ENCODE measurements around the gene CCL27.

CCL27 gene, protein sequence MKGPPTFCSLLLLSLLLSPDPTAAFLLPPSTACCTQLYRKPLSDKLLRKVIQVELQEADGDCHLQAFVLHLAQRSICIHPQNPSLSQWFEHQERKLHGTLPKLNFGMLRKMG

DNA sequence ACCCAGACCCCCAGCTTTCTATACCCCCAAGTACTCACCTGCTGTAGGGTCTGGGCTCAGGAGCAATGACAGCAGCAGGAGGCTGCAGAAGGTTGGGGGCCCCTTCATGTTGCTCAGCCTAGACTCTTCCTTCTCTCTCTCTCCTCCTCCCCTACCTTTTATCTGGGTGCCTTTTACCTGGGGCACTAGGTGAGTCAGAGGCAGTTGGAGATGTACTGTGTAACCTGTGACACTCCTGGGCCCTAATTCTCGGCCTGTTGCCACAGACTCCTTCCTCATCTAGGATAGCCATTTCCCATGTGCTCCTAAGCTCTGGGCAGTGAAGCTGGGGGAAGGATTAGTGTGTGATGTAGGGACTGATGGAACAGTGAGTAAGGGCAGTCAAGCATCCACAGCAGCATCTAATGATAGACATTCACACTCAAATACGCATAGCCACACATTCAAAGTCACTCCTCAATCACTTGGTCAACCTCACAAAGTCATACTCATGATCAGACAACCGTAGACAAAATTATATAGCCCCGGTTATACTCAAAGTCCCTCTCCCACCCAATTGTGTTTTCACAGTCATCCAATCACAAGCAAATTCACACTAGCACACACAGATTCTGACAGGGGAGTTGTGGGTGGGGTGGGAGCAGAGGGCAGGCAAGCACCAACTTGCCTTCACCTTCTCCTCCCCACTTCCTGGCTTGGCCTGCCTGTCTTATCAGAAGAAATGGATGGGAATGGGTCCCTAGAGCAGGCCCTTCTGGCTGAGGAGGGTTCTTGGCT lies at the start of gene CCL27:
Gene CCL27 (minus strand): TSS at position 132 of the 777 bp plus-strand sequence. CDS start 24 bp downstream, at position 108.
- DNase-seq: no peak

DNA sequence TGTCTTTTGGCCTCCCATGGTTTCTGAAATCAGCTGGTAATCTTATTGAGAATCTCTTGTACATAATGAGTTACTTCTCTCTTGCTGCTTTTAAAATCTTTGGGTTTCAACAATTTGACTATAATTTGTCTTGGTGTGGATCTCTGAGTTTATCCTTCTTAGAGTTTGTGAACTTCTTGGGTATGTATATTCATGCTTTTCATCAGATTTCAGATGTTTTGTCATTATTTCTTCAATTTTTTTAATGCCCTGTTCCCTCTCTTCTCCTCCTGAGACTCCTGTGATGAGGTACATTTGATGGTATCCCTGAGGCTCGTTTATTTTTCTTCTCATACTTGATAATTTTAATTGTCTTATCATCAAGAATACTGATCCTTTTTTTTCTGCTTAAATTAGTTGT lies 49.7 kb upstream of the CCL27 start:
- no peak for DNase-seq

DNA sequence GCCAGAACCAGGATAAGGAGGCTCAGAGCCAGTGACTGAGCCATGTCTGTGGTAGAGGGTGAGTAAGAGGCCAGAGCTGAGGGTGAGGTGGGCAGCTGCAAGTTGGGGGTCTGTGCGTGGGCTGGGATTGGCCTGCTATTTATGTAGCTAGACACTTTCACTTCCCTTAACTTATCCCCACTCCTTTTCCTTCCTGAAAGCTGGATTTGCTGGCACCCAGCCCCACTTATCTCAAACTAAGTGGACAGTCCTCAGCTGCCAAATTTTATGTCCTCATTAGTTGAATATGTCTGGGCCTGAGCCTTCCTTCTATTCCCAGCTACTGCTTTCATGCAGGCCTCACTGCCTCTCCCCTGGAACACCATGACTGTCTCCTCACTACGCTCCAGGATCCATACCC lies 47.6 kb upstream of the CCL27 start, which contains the start of gene CCL21:
Gene CCL21 (minus strand): TSS at position 114 of the 400 bp plus-strand sequence. CDS start 70 bp downstream, at position 44.
- no peak for DNase-seq

DNA sequence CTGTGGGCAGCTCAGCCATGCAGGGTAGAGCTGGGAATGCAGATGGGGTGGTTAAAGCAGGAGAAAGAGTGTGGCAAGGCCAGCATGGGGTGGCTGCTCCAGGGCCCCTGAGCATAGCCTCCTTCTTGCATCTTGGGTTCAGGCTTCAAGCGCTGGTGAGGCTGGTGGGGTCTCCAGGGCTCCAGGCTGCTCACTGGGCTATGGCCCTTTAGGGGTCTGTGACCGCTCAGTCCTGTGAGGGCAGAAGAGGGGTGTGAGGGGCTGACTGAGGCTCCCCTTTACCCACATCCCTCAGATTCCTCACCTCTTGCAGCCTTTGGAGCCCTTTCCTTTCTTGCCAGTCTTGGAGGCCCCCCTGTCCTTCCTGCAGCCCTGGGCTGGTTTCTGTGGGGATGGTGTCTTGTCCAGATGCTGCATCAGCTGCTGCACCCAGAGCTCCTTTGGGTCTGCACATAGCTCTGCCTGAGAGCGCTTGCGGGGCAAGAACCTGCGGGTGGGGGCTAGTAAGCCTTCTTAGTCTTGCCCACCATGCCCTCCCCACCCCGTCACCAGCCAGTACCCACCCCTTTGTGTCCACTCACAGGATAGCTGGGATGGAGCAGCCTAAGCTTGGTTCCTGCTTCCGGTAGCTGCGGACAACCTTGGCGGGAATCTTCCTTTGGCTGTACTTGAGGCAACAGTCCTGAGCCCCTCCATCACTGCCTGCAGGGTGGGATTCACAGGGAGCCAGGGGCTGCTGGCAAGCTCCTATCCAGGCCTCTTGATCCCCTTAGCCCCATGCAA lies 46.9 kb upstream of the CCL27 start:
- DNase-seq: no peak

DNA sequence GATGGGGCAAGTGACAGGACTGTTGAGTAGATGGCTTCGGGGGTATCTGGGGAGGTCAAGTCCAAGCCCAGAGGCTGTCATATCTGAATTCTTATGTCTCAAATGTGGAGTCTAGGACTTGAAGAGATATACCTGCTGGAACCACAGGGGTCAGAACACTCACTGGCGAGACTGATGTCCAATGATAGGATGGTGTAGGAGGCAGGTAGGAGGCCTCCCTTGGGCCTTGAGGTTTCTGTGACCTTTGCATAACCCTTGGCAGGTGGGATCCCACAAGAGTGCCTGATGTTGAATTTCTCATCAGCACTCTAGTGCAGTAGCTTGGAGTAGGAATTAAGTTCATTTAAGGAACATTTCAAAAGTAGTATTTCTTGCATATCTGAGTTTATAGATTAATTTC lies 44.7 kb upstream of the CCL27 start:
- no peak for DNase-seq

DNA sequence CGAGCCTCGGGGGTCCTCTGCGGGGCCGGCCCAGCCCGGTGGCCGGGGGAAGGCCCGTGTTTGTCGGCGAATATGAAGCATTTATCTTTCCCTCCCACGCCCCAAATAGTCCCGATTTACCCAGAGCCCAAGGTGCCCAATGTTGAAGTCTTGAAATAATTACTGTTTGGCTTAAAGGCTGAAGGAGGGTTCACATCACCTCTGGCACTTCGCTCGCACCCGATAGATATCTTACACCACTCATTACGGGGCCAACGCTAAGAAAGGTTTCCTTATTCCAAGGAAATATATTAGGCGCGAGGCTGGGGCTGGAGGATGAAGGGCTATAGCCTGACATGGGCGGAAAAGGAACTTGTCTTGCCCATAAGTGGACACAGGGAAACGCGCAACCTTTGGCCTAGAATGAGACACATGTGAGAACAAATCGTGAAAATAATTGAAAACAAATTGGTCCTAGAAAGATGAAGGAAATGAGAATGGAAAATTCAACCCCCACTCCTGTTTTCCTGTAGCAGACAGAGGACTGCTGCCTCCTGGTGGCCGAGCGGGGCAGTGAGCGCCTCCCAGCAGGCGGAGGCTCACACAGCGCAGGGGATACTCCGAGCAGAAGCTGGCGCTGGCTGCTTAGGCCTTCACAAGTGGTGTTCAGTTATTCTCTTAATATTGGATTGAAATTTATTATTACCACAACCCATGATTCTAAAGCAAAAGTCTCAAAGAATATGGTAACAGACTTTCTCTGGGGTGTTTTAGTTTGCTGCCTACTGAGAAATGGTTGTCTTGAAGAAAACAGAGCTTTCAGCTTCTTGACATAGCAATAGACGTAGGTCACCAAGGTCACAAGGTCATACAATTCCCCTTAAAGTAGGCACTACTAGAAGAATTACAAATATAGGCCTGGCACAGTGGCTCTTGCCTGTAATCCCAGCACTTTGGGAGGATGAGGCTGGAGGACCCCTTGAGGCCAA lies 39.6 kb upstream of the CCL27 start:
- peak; percentile 86 for DNase-seq

DNA sequence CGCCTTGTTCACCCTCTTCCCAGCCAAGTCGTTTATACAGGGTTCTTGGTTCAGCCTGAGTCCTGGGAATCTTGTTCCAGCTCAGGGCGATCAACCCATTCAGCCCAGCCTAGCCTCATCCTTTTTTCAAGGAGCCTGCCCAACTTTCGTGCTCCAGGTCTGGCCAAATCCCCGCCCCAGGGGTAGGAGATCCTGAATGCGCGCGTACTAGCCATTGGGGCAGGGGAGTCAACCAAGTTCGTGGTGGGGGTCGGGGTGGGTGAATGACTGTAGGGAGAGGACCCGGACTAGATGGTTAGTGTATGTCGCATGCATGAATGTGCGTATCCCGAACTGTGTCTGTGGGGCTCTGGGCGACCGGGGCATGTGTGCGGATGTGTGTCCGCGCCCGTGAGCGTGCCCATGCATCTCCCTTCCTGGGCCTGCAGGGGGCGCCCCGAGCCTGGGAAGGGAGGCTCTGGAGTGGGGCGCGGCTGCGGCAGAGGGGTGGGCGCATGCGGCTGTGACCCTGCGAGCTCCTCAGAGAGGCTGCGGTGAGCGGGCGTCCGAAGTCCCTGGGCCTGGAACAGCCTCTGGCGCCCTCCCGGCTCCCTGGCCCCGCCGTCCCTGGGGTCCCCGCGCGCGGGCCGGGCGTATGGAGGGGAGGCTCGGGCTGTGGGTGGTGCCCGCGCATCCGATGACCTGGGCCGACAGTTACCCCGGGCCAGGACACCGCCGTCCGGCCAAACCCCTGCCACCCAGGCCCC lies 38.7 kb upstream of the CCL27 start:
- DNase-seq: peak; percentile 81

DNA sequence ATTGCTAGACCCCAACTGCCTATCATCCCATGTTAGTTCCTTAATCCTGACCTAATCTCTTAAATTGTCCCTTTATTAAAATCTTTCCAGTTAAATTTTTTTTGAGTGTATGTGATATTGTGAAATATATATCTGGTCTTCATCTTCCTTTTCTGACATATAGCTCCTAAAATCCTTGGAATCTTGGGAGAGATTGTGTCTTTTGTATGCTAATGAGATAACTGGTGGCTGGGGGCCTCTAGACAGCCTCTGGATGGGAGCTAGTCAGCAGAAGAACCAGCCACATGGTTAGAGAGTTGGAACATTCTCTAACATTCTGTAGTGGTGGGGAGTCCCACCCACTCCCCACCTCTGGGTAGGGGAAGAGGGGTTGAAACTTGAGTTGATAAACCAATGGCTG lies 32.4 kb upstream of the CCL27 start:
- DNase-seq: no peak

DNA sequence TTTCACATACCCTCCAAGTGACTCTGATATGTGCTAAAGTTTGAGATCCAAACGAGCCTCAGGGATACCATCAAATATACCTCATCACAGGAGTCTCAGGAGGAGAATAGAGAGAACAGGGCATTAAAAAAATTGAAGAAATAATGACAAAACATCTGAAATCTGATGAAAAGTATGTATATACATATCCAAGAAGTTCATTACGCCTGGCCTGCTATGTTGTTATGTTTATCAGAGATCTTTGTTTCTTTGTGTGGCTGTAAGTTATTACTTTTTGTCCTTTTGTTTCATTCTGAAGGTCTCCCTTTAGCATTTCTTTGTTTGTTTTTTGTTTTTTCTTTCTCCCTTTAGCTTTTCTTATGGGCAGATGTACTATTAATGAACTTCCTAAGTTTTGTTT lies 31.1 kb upstream of the CCL27 start:
- no peak for DNase-seq

DNA sequence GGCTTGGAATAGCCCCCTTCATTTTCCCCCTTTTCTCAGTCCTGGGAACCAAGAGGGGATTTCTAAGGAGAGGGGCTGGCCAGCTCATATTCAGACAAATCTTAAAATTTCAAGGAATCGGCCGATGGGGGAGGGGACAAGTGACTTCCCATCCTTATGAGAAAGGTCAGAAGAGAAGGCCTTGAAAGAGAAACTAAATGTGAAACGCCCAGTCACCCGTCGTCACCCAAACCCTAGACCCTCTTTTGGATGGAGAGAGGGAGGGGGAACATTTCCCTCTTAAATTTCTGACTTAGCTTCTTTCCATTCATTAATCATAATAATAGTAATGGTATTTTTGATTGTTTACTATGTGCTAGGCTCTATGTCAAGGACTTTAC lies 29.5 kb upstream of the CCL27 start:
- DNase-seq: no peak

DNA sequence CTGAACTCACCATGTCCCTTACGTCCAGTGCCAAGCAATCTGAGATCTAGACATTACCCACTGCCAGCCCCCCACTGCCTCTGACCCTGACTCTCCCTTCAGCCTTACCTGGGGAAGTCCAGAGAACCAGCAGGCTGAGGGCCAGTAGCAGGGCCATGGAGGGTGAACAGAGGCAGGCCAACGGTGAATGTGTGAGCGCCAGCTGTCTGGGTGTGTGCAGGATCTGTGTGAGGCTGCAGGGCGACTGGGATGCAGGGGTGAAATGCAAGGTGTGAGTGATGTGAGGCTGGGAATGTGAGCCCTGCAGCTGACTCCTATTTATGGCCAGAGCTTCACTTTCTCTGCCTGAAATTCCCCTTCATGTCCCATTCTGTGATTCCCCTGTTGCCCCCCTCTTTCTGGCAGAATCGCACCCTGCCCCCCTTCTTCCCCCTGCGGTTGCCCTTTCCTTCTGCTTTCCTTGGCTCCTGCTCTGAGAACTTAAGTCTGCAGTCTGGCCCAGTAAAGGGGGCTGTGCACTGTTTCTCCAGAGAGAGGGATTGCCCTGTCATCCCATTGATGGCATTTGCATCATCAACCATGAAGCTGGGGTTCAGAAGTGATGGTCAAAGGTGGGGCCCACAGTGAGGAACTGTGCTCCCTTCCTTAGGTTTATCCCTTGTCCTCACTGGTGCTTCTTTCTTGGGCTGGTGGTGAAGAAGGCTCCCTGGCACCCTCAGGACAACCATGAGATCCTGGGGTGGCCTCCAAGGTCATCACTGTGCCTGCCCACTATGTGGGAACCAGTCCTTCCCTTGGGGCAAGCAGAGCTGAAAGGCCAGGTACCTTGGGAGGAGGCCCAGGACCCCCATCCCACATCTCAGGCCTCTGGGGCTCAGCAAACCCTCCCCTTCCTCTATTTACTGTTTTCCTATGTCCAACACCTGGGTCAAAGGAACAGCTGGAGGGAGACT lies 28.8 kb upstream of the CCL27 start, which contains the start of gene CCL19:
Gene CCL19 (minus strand): TSS at position 294 of the 953 bp plus-strand sequence. CDS start 137 bp downstream, at position 157.
- DNase-seq: no peak

DNA sequence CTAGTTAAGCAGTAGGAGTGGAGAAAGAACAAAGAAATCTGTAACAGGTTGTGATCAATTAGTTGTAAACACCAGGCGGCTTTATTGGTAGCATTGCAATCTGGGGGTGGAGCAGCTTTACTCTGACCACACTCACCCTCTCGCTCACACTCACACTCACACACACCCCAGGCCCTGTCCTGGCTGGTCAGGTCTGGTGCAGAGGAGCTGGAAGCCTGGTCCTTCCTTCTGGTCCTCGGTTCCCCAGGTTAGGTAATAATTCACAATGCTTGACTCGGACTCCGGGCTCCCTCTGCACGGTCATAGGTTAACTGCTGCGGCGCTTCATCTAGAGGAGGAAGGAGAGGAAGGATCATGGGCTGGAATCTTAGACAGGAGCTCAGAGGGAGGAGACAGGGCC lies 27.1 kb upstream of the CCL27 start:
- DNase-seq: no peak

DNA sequence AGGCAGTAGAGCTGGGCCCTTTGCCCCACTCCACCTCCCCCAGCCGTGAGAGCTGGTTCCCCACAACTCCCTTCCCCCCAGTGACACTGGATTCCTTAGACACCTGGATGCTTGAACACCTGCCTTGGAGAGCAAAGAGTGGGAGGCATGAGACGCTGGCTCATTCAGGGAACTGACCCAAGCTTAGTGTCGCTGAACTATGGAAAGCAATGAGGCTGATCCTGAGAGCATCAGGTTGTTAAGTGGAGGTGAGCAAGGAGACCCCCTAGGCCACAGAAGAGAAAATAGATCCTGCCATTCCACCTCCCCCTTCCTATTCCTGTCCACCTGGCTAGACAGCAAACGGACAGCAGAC lies 26.6 kb upstream of the CCL27 start:
- no peak for DNase-seq

DNA sequence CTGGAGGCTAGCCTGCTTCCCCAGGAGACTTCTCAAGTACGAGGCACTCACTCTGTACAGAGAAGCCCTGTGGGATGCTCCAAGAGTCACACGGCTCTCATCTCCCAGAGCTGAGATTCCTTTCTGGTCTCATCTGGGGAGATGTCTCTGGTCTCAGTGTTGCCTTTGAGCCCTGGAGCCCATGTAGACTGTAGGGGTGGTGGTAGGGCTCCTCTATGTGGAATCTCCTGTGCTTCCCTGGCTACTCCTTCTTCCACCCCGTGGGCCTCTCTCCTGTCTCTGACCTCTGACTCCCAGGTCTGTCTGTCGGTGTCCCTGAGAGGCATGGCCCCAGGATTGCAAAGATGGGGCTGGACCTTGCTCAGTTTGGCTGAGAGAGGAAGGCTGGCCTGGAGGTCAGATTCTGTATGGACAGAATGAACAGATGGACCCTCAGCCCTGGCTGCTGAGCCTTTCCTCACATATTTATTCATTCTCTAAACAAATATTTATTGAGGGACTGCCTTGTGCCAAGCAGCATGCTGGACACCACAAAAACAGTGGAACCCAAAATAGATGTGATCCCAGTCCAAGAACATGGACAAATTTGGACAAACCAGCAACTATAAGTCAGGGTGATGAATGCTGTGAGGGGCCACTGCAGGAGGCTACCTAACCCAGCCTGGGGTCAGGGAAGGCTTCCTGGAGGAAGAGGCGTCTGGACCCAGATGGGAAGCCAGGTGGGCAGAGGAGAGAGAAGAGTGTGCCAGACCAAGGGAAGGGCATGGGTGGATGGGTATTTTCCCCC lies 26.1 kb upstream of the CCL27 start:
- DNase-seq: no peak

DNA sequence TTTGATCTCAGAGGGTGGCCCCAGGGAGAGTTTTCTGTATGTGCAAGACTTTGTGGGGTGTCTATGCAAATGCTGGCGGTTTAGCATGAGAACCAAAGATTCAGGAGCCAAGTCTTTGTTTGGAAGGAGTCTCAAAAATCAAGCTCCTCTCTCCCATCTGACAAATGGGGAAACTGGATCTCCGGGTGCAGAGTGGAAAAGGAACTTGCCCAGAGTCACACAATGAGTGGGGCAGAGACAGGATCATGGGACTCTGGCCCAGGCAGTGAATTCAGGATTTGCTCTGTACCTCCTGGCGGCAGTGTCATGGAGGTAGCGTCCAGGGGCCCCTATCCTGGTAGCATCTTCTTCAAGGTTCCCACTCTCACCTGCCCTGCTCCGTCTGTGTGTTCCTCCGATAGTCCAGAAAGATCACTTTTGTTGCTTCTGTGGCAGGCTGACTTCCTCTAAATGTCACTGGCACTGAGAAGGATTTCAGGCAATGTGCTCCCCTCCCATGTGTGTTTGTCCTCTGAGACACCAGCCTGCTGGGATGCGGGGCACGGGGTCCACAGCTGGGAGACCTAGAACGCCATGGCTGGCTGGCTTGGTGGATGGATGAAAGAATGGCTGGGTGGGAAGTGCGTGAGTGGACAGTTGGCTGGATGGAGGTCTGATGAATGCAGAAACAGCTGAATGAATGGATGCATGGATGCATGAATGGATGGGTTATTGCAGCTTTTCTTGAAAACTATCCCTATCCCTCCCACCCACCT lies 25.0 kb upstream of the CCL27 start:
- DNase-seq: no peak

DNA sequence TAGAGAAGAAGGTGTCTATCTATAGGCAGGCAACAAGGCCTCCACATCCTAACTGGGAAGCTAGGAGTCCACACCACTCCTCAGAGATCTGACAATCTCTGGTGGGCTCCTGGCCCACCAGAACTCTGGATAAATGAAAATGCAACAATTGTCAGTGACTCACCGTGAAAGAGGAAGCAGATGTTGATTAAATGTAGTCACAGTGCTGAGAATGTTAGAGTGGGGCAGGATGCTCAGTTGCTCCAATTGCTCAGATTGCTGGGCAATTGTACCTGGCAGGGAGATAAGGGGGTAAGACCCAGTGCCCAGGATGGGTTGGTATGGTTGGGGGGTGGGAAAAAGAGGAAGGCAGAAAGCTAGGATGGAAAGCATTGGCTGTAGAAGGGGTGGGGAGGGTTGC lies 24.3 kb upstream of the CCL27 start:
- no peak for DNase-seq

DNA sequence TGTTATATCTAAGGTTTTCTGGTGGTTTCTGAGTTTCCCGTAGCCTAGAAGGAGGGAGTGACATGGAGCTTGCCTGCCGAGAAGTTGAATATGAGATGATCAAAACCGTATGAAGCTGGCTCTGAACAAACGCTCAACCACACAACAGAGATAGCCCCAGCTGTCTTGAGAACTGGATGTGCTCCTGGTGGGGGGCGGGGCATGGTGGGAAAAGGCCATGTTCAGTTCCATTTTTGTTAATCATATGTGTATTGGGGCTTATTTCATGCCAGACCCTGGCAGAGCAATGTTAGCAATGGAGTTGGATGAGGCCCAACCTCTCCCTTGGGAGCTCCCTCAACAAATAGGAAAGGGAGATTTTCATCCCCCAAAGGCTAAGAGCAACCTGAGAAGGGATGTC lies 23.8 kb upstream of the CCL27 start:
- no peak for DNase-seq

DNA sequence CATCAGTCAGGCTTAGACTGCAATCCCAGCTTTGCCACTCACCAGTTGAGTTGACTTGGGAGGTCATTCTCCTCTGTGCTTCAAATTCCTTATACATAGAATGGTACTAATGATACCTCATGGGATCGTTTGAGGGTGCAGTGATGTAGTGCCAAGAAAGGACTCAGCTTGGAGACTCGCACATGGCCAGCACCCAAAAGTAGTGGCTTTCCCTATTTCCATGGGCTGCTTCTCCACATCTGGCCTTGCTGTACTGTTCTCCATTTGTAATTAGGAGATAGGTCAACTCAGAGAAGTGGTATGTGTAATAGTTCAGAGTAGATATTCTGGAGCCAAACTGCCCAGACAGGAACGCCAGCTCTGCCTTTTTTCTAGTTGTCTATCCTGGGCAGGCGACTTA lies 23.1 kb upstream of the CCL27 start:
- no peak for DNase-seq

DNA sequence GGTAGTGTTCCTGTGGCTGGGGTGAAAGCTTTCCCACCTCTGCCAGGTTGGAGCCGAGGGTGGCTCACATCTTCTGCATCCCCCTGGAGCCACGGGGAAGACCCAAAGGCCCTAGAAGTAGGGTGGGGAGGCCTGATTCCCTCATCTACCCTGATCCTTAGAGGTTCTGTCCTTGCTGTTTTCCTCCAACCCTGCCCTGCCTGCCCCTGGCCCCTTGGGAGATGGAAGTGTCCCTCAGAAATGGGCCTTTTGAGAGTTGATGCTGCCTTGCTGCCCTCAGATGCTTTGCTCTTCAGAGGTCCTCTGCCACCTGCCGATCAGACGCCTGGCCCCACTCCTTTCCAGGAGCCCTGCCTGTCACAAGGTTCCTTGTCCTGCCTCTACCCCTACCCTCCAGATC lies 22.4 kb upstream of the CCL27 start:
- no peak for DNase-seq

Measured in activated naive CD4-positive, alpha-beta T cell treated with Interleukin-2 at 50 U/mL for 16 hours (primary cell).